Spleen (tissue), 13 donors: ENCODE data around the gene NPY2R. TPM values are rescaled to one million over a fixed set of nuclear protein-coding genes. Genes with fewer than 3 reads are reported as not detected.

Source experiments
- DNase-seq: peaks from one replicate; pipeline ENCODE4 v3.0.0-alpha.2; 2020
- H3K27ac ChIP-seq, 8 donors: fragments of 200-600 bp; sonication (generic) in 7 of 8; 1 replicate in 4 of 8; 2 replicates in 4 of 8; pipeline versions ENCODE4 v1.5.0 to v1.8.0; 2016 to 2021; ENCODE audit warnings: inconsistent platforms in 4 of 8, mild to moderate bottlenecking in 4 of 8, moderate library complexity in 1 of 8
- H3K27me3 ChIP-seq, 7 donors: fragments of 200-600 bp; sonication (generic) in 6 of 7; replicated peaks in 1 of 7; 1 replicate in 4 of 7; 2 replicates in 3 of 7; pipeline versions ENCODE4 v1.5.0 to v1.8.0; 2016 to 2021; ENCODE audit warnings: inconsistent platforms in 3 of 7, mild to moderate bottlenecking in 1 of 7
- H3K36me3 ChIP-seq, 6 donors: fragments of 200-600 bp; sonication (generic) in 5 of 6; 1 replicate in 4 of 6; 2 replicates in 2 of 6; pipeline versions ENCODE4 v1.5.0 to v1.8.0; 2016 to 2021; ENCODE audit warnings: inconsistent platforms in 2 of 6
- H3K4me1 ChIP-seq, 6 donors: fragments of 200-600 bp; sonication (generic) in 5 of 6; 1 replicate in 3 of 6; 2 replicates in 3 of 6; pipeline versions ENCODE4 v1.5.0 to v1.8.0; 2016 to 2021; ENCODE audit warnings: inconsistent platforms in 3 of 6
- H3K4me3 ChIP-seq, 8 donors: fragments of 200-600 bp; sonication (generic) in 7 of 8; 1 replicate in 4 of 8; 2 replicates in 4 of 8; pipeline versions ENCODE4 v1.5.0 to v1.8.0; 2016 to 2021; ENCODE audit warnings: inconsistent platforms in 4 of 8, mild to moderate bottlenecking in 4 of 8, moderate library complexity in 2 of 8
- H3K9me3 ChIP-seq, 8 donors: fragments of 200-600 bp; sonication (generic) in 7 of 8; 1 replicate in 4 of 8; 2 replicates in 4 of 8; pipeline versions ENCODE4 v1.5.0 to v1.8.0; 2016 to 2021; ENCODE audit warnings: inconsistent platforms in 4 of 8
- POLR2A ChIP-seq, 3 donors: fragments of 450-650 bp; IDR thresholded peaks; one replicate each; pipeline ENCODE4 v1.5.1; 2017; ENCODE audit warnings: antibody characterized with exemption in 3 of 3, mild to moderate bottlenecking in 1 of 3
- POLR2AphosphoS5 ChIP-seq, 3 donors: sonication (generic); formaldehyde crosslinking; IDR thresholded peaks; one replicate each; pipeline ENCODE4 v1.5.1; 2017; ENCODE audit warnings: antibody characterized with exemption in 3 of 3
- WGBS, 5 donors: extraction: QIAGEN DNeasy Blood & Tissue Kit in 3 of 5; methylation state at CpG; one replicate each; pipeline versions ENCODE4 v1.1.5 to v1.1.7; 2013 to 2018; 5-methylcytosine and 5-hydroxymethylcytosine counted together
- intact Hi-C: fragments of 100-400 bp; cut with DNase I; formaldehyde crosslinking; loops from one replicate; pipeline ENCODE4 v1.15.0; 2023; ENCODE audit warnings: low total_unique reads
- long read RNA-seq, 2 donors: transcript quantifications; one replicate each; lab custom pipeline, GENCODE V29; 2026
- polyA plus RNA-seq, 3 donors: library from polyadenylated mRNA; stranded (reverse); fragments of 200-250 nt; gene quantifications; one replicate each; pipeline ENCODE4 v1.2.1, GENCODE V29; 2013
- total RNA-seq, 7 donors: library from RNA; depleted of rRNA in 3 of 7; stranded (reverse); fragments of >200 nt in 3 of 7; fragmentation: NEBNext Ultra II Directional in 4 of 7; extraction: Animal tissue kit (Norgen Biotek cat#: 25700) in 4 of 7; gene quantifications; one replicate each; pipeline versions ENCODE4 v1.1.0 to v1.2.1, GENCODE V29; 2016 to 2021
- TF ChIP-seq, protein P1 (sequence below), 11 experiments: fragments of 200-600 bp in 7 of 11; fragments of 450-650 bp in 4 of 11; sonication (generic) in 4 of 11; IDR thresholded peaks in 8 of 11; conservative IDR thresholded peaks in 3 of 11; 1 replicate in 7 of 11; 2 replicates in 4 of 11; pipeline versions ENCODE4 v1.4.0 to v1.8.0; 2016 to 2021; ENCODE audit warnings: antibody characterized with exemption in 11 of 11, inconsistent platforms in 4 of 11, mild to moderate bottlenecking in 1 of 11
- donor health status: healthy with polysubstance abuse.
- donor health status: DM: no; HTN: no; CAD: no; lungs with moderate emphysema.
- donor health status: DM: no; HTN: no; CAD: no.
- donor health status: Bipolar disorder and iron deficiency.
- donor health status: healthy.
- donor health status: DM: no; HTN: no; CAD: no.
- donor health status: DM: yes; HTN: yes; CAD: no.

The NPY2R gene
- total RNA-seq, result 1 to 10 TPM in 1 of 7 donors, not detected in 6; 1.5 TPM
- under 1 TPM in 2 of 3 donors, not detected in 1; 0.02 to 0.03 TPM for polyA plus RNA-seq
- long read RNA-seq, donor 1, result 0 reads
- long read RNA-seq, donor 2, result 0 reads

DNA sequence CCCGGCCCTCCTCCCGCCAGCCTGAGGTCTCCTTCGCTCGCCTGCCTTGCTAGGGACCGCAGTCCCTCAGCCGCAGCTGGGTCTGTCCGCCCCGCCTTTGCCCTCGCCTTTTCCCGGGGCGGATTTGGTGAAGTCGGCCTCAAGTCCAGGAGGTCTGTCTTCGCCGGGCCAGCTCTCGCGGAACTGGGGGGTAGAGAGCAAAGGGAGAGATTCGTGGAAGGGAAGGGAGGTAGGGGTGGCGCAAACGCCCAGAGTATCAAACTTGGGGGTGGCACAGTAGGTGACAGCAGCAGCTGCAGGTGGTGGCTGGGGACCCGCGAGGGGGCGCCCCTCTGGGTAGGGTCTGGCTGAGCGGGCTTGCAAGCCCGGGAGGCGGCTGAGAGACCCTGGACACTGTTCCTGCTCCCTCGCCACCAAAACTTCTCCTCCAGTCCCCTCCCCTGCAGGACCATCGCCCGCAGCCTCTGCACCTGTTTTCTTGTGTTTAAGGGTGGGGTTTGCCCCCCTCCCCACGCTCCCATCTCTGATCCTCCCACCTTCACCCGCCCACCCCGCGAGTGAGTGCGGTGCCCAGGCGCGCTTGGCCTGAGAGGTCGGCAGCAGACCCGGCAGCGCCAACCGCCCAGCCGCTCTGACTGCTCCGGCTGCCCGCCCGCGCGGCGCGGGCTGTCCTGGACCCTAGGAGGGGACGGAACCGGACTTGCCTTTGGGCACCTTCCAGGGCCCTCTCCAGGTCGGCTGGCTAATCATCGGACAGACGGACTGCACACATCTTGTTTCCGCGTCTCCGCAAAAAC is at the start of gene NPY2R:
NPY2R (plus strand) TSS at position 379 of the 797 bp plus-strand sequence. CDS start 5,304 bp downstream, outside the sequence.
- DNase-seq, result peak; percentile 69
- intact Hi-C loops, result no loop called here
- Histone ChIP-seq H3K9me3 (no peaks in the 10 kb centered on the region), H3K27me3 (peaks cover 0 to 68% (median 31%) of the 10 kb centered on the region in 7 donors), H3K36me3 (no peaks in the 10 kb centered on the region), H3K4me1 (peaks cover 0 to 11% (median 6%) of the 10 kb centered on the region in 6 donors), H3K4me3 (peak within 1 kb of the TSS in 6 of 8 donors; percentile 3 to 53 (median 25)), H3K27ac (no peak within 1 kb of the TSS)
- TF ChIP-seq POLR2A (IDR thresholded peaks at IDR 0.05) (no peak), POLR2AphosphoS5 (IDR thresholded peaks at IDR 0.05) (no peak)
- TF ChIP-seq, protein P1, sequence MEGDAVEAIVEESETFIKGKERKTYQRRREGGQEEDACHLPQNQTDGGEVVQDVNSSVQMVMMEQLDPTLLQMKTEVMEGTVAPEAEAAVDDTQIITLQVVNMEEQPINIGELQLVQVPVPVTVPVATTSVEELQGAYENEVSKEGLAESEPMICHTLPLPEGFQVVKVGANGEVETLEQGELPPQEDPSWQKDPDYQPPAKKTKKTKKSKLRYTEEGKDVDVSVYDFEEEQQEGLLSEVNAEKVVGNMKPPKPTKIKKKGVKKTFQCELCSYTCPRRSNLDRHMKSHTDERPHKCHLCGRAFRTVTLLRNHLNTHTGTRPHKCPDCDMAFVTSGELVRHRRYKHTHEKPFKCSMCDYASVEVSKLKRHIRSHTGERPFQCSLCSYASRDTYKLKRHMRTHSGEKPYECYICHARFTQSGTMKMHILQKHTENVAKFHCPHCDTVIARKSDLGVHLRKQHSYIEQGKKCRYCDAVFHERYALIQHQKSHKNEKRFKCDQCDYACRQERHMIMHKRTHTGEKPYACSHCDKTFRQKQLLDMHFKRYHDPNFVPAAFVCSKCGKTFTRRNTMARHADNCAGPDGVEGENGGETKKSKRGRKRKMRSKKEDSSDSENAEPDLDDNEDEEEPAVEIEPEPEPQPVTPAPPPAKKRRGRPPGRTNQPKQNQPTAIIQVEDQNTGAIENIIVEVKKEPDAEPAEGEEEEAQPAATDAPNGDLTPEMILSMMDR (IDR thresholded peaks at IDR 0.05 in 8 of 11, conservative IDR thresholded peaks at IDR 0.05 in 3 of 11), result no peak
- 3 to 9% (median 6%) methylated on average over 35 to 55 of the region's 55 CpGs for WGBS, 5 donors

DNA sequence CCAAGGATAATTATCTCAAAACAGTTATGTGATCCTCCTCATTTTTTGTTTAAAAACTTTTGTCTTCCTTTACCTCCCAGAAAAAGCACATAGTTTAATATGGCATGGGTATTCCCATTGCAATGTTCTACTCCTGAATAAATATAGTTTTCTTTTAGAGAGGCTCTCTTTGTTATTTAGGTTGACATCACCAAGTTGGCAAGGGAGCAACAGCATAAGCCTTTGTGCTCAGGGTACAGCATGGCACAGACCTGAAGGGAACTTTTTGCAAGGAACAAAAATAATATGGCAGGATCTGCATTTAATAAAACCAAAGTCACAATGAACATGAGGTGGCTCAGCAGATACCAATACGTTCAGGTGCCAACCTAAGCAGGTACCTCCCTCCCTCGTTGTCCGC is 47.1 kb upstream of the NPY2R start:
- Histone ChIP-seq H3K27me3 (no peaks in the 10 kb centered on the region), H3K4me1 (no peaks in the 10 kb centered on the region), H3K4me3 (no peak overlapping the region), H3K27ac (no peak overlapping the region), H3K9me3 (no peaks in the 10 kb centered on the region), H3K36me3 (no peaks in the 10 kb centered on the region)
- WGBS, 5 donors, result 89 to 97% (median 94%) methylated on average over 3 of the region's 3 CpGs
- intact Hi-C loops, result no loop called here
- TF ChIP-seq, protein P1 (IDR thresholded peaks at IDR 0.05 in 8 of 11, conservative IDR thresholded peaks at IDR 0.05 in 3 of 11), result no peak
- no peak for TF ChIP-seq POLR2A (IDR thresholded peaks at IDR 0.05)
- no peak for TF ChIP-seq POLR2AphosphoS5 (IDR thresholded peaks at IDR 0.05)
- DNase-seq, result no peak

DNA sequence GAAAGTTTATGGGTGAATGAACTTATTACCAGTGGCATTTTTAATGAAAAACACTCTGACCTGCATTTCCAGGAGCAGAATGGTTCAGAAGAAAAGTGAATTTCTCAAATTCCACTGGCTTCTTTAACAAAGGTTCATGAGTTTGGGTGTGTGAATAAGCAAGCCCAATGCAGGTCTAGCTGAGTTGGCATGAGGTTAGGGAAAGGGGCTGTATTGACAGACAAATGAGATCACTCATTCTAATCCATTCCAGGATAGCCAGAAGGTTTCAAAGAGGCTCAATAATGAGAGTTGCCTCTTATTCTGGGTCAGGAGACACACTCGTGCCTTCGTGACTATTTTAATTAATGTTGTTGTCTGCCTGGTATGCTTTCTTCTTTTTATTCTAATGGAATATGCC is 43.7 kb upstream of the NPY2R start:
- Histone ChIP-seq H3K9me3 (peaks cover 0 to 12% (median 4%) of the 10 kb centered on the region in 8 donors), H3K4me1 (no peaks in the 10 kb centered on the region), H3K36me3 (no peaks in the 10 kb centered on the region), H3K27me3 (no peaks in the 10 kb centered on the region), H3K4me3 (no peak overlapping the region), H3K27ac (no peak overlapping the region)
- no peak for DNase-seq
- TF ChIP-seq POLR2AphosphoS5 (IDR thresholded peaks at IDR 0.05) (no peak), POLR2A (IDR thresholded peaks at IDR 0.05) (no peak)
- TF ChIP-seq, protein P1 (IDR thresholded peaks at IDR 0.05 in 8 of 11, conservative IDR thresholded peaks at IDR 0.05 in 3 of 11), result no peak
- WGBS, 5 donors, result 61 to 70% (median 67%) methylated on average over 2 of the region's 2 CpGs
- intact Hi-C loops, result no loop called here

DNA sequence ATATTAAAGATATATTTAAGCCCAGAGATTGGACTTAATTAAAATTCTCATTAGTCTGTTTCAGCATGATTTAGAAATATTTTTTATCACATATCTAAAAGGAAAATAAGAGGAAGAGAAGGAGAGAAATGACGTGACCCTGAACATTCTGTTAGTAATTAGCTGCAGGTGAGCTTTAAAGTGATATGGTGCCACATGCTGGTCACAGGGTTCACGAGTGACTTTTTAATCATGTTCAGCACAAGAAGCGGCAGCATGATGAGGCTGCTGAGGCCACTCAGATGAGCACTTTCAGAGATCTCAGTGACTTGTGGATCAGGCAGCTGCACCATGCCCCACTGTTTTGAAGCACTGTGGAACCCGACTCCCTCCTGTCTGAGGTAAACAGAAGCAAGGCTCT is 37.9 kb upstream of the NPY2R start:
- DNase-seq, result no peak
- H3K27me3 ChIP-seq, result no peaks in the 10 kb centered on the region
- TF ChIP-seq POLR2A (IDR thresholded peaks at IDR 0.05) (no peak), POLR2AphosphoS5 (IDR thresholded peaks at IDR 0.05) (no peak)
- TF ChIP-seq, protein P1 (IDR thresholded peaks at IDR 0.05 in 8 of 11, conservative IDR thresholded peaks at IDR 0.05 in 3 of 11), result no peak
- intact Hi-C loops, result no loop called here
- 59 to 78% (median 71%) methylated on average over 4 of the region's 4 CpGs for WGBS, 5 donors
- H3K4me1 ChIP-seq, result no peaks in the 10 kb centered on the region
- H3K27ac ChIP-seq, result no peak overlapping the region
- no peak overlapping the region for H3K4me3 ChIP-seq
- no peaks in the 10 kb centered on the region for H3K36me3 ChIP-seq
- H3K9me3 ChIP-seq, result peaks cover 0 to 15% (median 5%) of the 10 kb centered on the region in 8 donors
